Measurements from ENCODE around the gene SLC25A26.

The SLC25A26 gene

GRCh38 chr3:66399529-66400232 lies 178.9 kb downstream of the SLC25A26 start:
- DNase-seq: no peak

GRCh38 chr3:66400411-66401156 lies 179.8 kb downstream of the SLC25A26 start:
- no peak for DNase-seq

- DNase-seq: no peak
Measured at GRCh38 chr3:66401157-66401550, 180.4 kb downstream of the SLC25A26 start.

- no peak for DNase-seq
Measured at GRCh38 chr3:66401675-66402491, 181.1 kb downstream of the SLC25A26 start.

- DNase-seq: no peak
Measured at GRCh38 chr3:66402596-66403290, 181.9 kb downstream of the SLC25A26 start.

- no peak for DNase-seq
Measured at GRCh38 chr3:66403323-66403990, 182.7 kb downstream of the SLC25A26 start.

GRCh38 chr3:66404197-66404596 lies 183.4 kb downstream of the SLC25A26 start:
- no peak for DNase-seq

GRCh38 chr3:66404903-66405700 lies 184.3 kb downstream of the SLC25A26 start:
- DNase-seq: no peak

- DNase-seq: no peak
Measured at GRCh38 chr3:66405701-66406091, 184.9 kb downstream of the SLC25A26 start.

- no peak for DNase-seq
Measured at GRCh38 chr3:66406163-66406562, 185.4 kb downstream of the SLC25A26 start.

- no peak for DNase-seq
Measured at GRCh38 chr3:66406831-66407610, 186.2 kb downstream of the SLC25A26 start.

- DNase-seq: no peak
Measured at GRCh38 chr3:66407611-66408218, 186.9 kb downstream of the SLC25A26 start.

- no peak for DNase-seq
Measured at GRCh38 chr3:66409771-66410754, 189.3 kb downstream of the SLC25A26 start.

GRCh38 chr3:66410976-66411375 lies 190.2 kb downstream of the SLC25A26 start:
- no peak for DNase-seq

- no peak for DNase-seq
Measured at GRCh38 chr3:66411474-66411873, 190.7 kb downstream of the SLC25A26 start.

GRCh38 chr3:66411961-66412887 lies 191.4 kb downstream of the SLC25A26 start:
- no peak for DNase-seq

GRCh38 chr3:66413151-66413751 lies 192.4 kb downstream of the SLC25A26 start:
- DNase-seq: no peak

All from NCI-H774 (cell line).